RPMI7951 (cell line): ENCODE measurements around the gene PIP5K1B. TPM values are rescaled to one million over a fixed set of nuclear protein-coding genes. Genes with fewer than 3 reads are reported as not detected.
"Not testable (repeated sequence)": the region's sequence is repeated elsewhere in the genome, so short reads cannot be mapped to it uniquely, and the experiment has no call there.

Experiments used
- DNase-seq: peaks from one replicate; pipeline ENCODE4 v3.0.0-alpha.2; 2012; ENCODE audit warnings: low read depth
- total RNA-seq: library from RNA; depleted of rRNA; stranded (reverse); fragments of >200 nt; shearing (Covaris generic); gene quantifications from 2 replicates; pipeline ENCODE4 v1.2.3, GENCODE V29; 2014; rRNA removed

PIP5K1B gene, protein sequence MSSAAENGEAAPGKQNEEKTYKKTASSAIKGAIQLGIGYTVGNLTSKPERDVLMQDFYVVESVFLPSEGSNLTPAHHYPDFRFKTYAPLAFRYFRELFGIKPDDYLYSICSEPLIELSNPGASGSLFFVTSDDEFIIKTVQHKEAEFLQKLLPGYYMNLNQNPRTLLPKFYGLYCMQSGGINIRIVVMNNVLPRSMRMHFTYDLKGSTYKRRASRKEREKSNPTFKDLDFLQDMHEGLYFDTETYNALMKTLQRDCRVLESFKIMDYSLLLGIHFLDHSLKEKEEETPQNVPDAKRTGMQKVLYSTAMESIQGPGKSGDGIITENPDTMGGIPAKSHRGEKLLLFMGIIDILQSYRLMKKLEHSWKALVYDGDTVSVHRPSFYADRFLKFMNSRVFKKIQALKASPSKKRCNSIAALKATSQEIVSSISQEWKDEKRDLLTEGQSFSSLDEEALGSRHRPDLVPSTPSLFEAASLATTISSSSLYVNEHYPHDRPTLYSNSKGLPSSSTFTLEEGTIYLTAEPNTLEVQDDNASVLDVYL
- not detected in 2 replicates for total RNA-seq

- peak; percentile 25 for DNase-seq
Observed at GRCh38 chr9:68704814-68705530, at the start of gene PIP5K1B. TSS of gene PIP5K1B (plus strand) at chr9:68705240. CDS start at chr9:68822615, 117,375 bp downstream.

DNA sequence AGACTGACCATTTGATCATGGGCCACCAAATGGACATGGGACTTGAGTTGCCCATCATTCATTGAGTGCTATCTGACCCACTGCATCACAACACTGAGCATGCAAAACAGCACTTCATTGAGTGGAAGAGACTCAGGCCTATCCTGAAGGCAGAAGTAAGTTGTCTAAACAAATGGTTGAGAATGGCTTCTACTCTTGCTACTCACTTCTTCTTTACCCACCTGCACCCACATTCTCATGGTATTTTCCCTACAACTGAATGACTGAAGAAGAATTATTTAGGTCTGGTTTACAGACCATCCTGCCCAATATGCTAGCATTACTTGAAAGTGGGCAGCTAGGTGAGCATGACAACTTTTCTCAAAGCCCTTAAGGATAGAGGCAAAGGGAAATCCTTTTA lies 41.0 kb upstream of the PIP5K1B start:
- no peak for DNase-seq

GRCh38 chr9:68668127-68668526 lies 36.9 kb upstream of the PIP5K1B start:
- DNase-seq, result no peak

DNA sequence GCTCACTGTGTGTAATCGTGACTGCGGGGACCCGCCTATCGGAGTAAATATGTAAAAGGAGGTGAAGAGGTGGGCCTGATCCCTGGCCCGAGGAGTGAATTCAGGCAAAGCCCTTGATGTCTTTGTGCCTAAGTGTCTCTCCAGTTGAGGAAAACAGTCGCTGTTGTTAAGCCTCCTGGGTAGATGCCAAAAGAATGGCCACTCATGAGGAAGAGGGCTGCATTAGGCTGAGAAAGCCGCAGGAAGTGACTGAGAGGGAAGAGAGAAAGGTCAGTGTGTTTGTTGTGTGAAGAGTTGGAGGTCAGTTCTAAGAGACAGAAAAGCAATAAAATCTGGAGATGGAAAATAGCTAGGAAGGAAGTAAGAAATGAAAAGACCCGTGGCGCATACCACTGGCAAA lies 35.8 kb upstream of the PIP5K1B start:
- DNase-seq, result no peak

DNA sequence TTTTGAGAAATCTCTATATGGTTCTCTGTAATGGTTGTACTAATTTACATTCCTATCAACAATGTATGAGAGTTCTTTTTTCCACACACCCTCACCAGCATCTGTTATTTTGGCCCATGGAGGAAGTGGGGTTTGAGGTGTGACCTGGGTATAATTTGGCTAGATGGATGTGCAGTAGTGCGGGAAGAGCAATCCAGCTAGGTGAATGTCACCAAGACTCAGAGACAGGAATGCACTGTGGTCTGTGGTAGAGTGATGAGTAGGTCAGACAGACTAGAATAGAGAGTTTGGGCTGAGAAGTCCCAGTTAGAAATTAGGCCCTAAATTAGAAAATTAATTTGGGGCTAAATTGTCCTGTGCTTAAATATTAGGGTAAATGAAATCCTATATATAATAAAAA lies 32.8 kb upstream of the PIP5K1B start:
- DNase-seq, result no peak

- DNase-seq, result no peak
Observed at GRCh38 chr9:68672625-68673024, 32.4 kb upstream of the PIP5K1B start.

DNA sequence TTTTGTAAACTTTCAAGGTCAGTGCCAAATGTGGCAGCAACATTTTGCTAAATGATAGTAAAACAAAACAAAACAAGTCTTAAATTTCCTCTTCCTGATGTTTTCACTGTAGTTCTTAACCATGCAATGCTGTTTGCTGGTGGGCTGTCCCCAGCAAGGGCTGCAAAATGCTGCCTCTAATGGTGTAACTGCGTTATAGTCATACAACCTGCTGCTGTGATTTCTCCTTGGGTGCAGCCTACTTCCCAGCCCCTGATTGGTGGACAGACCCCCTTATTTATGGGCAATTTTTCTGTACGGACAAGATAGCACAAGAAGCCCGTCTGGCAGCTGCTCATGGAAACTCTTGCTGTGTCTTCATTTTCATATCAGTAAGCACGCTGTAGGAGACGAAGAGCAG lies 26.6 kb upstream of the PIP5K1B start:
- peak; percentile 6 for DNase-seq

DNA sequence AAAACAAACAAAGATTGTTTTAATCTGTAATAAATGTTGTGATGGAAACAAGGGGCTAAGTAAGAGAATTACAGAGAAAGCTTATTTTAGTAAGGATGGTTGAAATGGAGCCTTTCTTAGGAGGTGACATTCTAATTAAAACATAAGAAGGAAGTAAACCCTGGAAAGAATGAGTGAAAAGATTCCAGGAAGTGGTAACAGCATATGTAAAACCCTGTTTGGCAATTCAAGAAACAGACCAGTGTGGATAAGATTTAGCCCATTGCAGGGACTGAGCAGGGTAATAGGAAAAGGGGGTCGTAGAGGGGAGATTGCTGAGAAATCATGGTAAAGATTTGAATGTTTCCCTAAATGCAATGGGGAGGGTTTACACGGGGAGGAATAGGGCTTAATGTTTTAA lies 21.6 kb upstream of the PIP5K1B start:
- DNase-seq, result no peak

DNA sequence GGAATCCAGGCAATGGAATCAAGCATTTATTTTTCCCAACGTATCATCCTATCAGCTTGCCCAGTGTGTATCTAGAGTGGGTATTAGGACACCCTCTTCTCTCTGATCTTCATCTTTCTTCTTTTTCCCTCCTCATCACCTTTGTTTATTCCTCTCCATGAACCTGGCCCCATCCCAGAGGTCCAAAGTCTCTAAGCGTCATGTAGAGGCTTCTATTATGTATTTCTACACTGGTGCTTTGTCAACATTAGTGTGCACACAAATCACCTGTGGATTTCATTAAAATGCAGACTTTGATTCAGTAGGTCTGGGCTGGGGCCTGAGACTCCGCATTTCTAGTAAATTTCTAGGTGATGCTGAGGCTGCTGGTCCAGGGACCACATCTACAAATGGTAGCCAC lies 19.8 kb upstream of the PIP5K1B start:
- no peak for DNase-seq

- peak; percentile 5 for DNase-seq
Observed at GRCh38 chr9:68685770-68686169, 19.3 kb upstream of the PIP5K1B start.

GRCh38 chr9:68690088-68690487 lies 15.0 kb upstream of the PIP5K1B start:
- peak; percentile 47 for DNase-seq

- no peak for DNase-seq
Observed at GRCh38 chr9:68692519-68692918, 12.5 kb upstream of the PIP5K1B start.

GRCh38 chr9:68694125-68694524 lies 10.9 kb upstream of the PIP5K1B start:
- no peak for DNase-seq

- DNase-seq, result no peak
Observed at GRCh38 chr9:68697851-68698250, 7.2 kb upstream of the PIP5K1B start.

DNA sequence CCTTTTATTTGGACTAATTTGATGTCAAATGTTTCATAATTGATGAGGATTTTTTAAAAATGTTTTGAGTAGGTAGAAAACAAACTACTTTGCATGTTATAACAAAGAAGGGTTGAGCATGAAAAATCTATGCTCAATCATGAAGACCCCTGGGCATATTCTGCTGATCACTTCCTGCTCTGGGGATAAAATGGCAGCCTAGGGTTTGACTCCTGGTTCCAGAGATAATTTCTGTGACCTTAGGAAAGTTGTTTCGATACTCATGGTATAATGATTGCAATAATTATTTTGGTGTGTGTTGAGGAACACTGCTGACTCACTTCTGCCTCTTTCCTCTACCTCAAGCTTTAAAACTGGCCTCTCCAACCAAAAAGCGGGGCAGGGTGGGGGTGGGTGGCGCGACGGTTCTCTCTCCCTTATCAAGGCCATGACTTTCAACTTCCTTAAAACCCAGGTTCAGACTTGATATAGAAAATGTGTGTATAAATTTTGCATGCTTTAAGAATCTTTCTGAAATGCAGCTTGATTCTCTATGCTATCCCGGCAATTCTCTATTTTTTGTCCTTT lies 6.0 kb upstream of the PIP5K1B start:
- DNase-seq, result no peak

DNA sequence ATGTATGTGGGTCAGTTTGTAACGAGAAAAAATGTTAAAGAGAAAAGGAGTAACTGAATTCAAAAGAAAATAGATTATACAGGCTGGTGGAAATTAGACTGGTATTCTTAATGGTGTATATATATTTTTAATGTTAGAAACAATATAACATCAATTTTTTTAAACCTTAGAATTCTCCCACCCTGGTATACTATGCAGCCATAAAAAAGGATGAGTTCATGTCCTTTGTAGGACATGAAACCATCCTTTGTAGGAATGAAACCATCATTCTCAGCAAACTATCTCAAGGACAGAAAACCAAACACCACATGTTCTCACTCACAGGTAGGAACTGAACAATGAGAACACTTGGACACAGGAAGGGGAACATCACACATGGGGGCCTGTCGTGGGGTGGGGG lies 5.4 kb upstream of the PIP5K1B start:
- DNase-seq, result not testable (repeated sequence)

DNA sequence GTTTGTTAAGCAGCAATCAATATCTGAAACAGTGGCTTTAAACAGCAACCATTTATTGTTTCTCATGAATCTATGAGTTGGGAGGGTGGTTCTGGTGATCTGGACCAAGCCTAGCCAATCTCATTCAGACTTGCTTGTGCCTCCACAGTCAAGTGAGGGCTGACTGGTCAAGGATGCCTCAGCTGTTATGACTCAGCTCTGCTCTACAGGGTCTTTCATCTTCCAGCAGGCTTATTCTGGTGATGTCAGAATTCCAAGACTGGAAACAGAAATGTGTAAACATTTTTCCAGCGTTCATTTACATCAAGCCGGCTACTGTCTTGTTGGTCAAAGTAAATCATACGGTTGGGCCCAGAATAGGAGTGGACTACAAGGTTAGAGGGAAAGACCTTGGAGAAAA lies 2.5 kb upstream of the PIP5K1B start:
- DNase-seq, result peak; percentile 3

DNA sequence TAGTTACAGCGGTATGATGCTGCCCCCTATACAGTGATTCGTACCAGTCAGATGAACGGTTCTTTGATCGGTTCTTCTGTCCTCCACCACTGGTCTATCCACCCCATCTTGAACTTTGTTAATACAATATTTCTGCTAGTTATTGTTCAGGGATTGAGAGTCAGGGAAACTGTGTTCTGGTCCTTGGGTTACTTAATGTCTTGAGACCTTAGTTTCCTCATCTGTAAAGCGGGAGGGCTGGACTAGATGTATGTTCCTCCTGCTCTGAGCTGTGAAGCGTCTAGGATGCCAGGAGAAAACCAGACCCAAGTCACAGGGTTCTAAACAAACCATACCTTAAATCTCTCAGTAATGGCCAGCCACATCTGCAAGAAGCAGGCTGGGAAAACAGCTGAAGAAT lies 1.4 kb upstream of the PIP5K1B start:
- no peak for DNase-seq

DNA sequence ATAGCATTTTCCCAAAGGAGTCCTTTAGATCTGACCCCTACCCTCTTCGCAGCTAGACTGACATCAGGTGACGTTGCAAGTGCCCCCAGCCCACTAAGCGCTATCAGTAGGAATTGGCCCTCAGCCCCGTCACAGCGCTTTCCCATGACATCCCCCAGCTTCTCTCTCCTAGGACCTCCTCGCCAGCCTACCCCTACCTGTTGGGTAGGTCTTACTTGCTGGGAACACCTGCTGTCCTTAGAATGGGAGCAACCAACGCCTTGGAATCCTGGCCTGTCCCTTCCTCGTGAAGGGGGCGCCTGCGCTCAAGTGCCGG lies 584 bp upstream of the PIP5K1B start:
- DNase-seq, result no peak

DNA sequence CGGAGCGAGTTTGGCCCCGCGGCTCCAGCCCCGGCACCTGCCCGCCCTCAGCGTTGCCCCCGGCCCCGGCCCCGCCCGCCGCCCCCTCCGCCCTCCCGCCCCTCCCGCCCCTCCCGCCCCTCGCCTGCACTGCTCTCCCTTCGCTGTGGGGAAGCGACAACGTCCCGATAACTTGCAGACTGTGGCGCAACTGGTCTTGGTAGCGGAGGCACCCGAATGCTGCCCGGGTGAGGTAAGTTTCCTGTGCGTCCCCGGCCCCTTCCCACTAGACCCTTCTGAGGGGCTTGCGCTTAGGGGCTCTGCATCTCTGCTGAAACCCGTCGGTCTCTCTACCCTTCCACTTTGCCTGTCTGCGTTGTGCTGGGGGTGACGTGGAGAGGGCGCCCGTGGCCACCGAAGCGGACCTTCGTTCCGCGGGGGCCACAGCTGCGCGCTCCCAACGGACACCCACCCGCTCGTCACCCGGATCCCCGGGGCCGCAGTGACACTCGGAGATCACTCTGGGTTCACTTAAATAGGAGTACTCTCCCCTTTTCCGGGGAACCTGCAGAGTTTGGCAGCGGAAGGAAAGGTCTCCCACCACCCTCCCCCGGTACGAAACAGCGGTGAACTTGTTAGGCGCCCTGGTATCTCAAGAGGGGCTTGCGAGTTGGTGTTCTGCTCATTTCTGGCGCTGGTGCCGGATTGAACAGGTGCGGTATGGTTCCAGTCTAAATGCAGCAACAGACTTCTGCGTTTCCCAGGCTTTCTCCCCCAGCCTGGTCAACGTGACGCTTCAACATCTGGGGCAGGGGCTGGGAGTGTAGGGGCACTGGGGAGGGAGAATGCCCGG lies 707 bp downstream of the PIP5K1B start:
- DNase-seq, result no peak

GRCh38 chr9:68706363-68707201 lies 1.5 kb downstream of the PIP5K1B start:
- DNase-seq, result no peak
